Small intestine (tissue), 7 donors: ENCODE results near the gene KIF1A. TPM values are rescaled to one million over a fixed set of nuclear protein-coding genes. Genes with fewer than 3 reads are reported as not detected.

Experiments
- DNase-seq, 2 donors: peaks; one replicate each; pipeline versions ENCODE4 v3.0.0 to v3.0.0-alpha.2; 2013
- FAIRE-seq: peaks from 2 replicates; lab custom pipeline; 2012; peaks lifted over from hg19 to GRCh38; lab: Jason Lieb, UNC
- H3K27ac ChIP-seq, 3 donors: one replicate each; pipeline ENCODE4 v1.5.1; 2013; ENCODE audit warnings: low read length in 2 of 3, mild to moderate bottlenecking in 2 of 3, control low read depth in 1 of 3, inconsistent platforms in 1 of 3, low read depth in 1 of 3, moderate library complexity in 1 of 3
- H3K27me3 ChIP-seq, 3 donors: one replicate each; pipeline ENCODE4 v1.6.1; 2013; ENCODE audit warnings: low read length in 3 of 3, inconsistent platforms in 1 of 3; ENCODE audit not compliant: control insufficient read depth in 3 of 3, insufficient read depth in 3 of 3
- H3K36me3 ChIP-seq, 3 donors: one replicate each; pipeline ENCODE4 v1.6.1; 2013; ENCODE audit warnings: low read length in 3 of 3, inconsistent platforms in 1 of 3, low read depth in 1 of 3, mild to moderate bottlenecking in 1 of 3, moderate library complexity in 1 of 3; ENCODE audit not compliant: control insufficient read depth in 3 of 3, insufficient read depth in 2 of 3
- H3K4me1 ChIP-seq, 3 donors: one replicate each; pipeline ENCODE4 v1.6.1; 2013; ENCODE audit warnings: low read length in 2 of 3, inconsistent platforms in 1 of 3, low read depth in 1 of 3, mild to moderate bottlenecking in 1 of 3, moderate library complexity in 1 of 3; ENCODE audit not compliant: control insufficient read depth in 3 of 3, insufficient read depth in 2 of 3
- H3K4me3 ChIP-seq, 3 donors: one replicate each; pipeline ENCODE4 v1.5.1; 2013; ENCODE audit warnings: low read length in 3 of 3, control low read depth in 1 of 3, inconsistent platforms in 1 of 3, low read depth in 1 of 3, mild to moderate bottlenecking in 1 of 3, moderate library complexity in 1 of 3
- H3K9me3 ChIP-seq, 2 donors: one replicate each; pipeline ENCODE4 v1.6.1; 2013; ENCODE audit warnings: low read depth in 1 of 2, low read length in 1 of 2; ENCODE audit not compliant: control insufficient read depth in 2 of 2, insufficient read depth in 1 of 2
- whole genome bisulfite sequencing, 3 donors: extraction: QIAGEN DNeasy Blood & Tissue Kit; methylation state at CpG; one replicate each; pipeline ENCODE4 v1.1.7; 2013; 5-methylcytosine and 5-hydroxymethylcytosine counted together
- polyA plus RNA-seq, 4 donors: library from polyadenylated mRNA; stranded (reverse) in 3 of 4; unstranded in 1 of 4; fragments of 200-250 nt in 3 of 4; fragments of 120-200 nt in 1 of 4; gene quantifications; one replicate each; pipeline versions ENCODE4 v1.2.1 to v1.2.3, GENCODE V29; 2013
- donor health status: healthy with polysubstance abuse.
- donor health status: control.
- donor health status: control.
- donor health status: Bipolar disorder and iron deficiency.
- donor health status: healthy.

KIF1A gene
- polyA plus RNA-seq, 4 donors, result 0.27 to 7.7 (median 1.9) TPM

- H3K36me3 ChIP-seq, result no peaks in the 10 kb centered on the region
- H3K27ac ChIP-seq, result no peak overlapping the region
- H3K27me3 ChIP-seq, result no peaks in the 10 kb centered on the region
- no peak for DNase-seq
- no peaks in the 10 kb centered on the region for H3K4me1 ChIP-seq
- H3K9me3 ChIP-seq, result no peaks in the 10 kb centered on the region
- 90 to 92% (median 91%) methylated on average over 9 of the region's 9 CpGs for WGBS, 3 donors
- no peak for FAIRE-seq
- H3K4me3 ChIP-seq, result no peak overlapping the region
Measured at GRCh38 chr2:240723851-240724250, 96.2 kb downstream of the KIF1A start.

- 83 to 87% (median 86%) methylated on average over 31 to 32 of the region's 32 CpGs for WGBS, 3 donors
- H3K36me3 ChIP-seq, result no peaks in the 10 kb centered on the region
- H3K9me3 ChIP-seq, result no peaks in the 10 kb centered on the region
- no peak overlapping the region for H3K4me3 ChIP-seq
- H3K4me1 ChIP-seq, result no peaks in the 10 kb centered on the region
- FAIRE-seq, result no peak
- no peaks in the 10 kb centered on the region for H3K27me3 ChIP-seq
- H3K27ac ChIP-seq, result no peak overlapping the region
- DNase-seq, result no peak
Measured at GRCh38 chr2:240722796-240723735, 97.0 kb downstream of the KIF1A start.

DNA sequence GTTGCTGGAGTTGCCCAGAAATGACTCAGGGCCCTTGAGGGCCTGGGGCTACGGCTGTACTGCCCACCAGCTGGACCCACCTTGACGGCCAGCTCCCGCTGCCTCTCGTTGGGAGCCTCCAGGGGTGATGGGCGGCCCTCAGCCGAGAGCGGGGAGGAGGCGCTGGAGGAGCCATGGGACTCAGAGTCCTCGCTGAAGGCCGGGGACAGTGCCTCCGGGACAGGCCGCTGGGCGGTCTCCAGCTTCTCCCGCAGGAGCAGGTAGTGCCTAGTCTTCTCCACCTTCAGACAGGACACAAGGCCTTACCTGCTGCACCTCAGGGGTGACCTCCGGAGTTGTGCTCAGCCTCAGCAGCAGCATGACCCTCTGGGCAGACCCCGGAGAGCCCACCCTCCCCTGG lies 97.6 kb downstream of the KIF1A start:
- 78 to 87% (median 83%) methylated on average over 16 of the region's 16 CpGs for WGBS, 3 donors

GRCh38 chr2:240721596-240722180 lies 98.3 kb downstream of the KIF1A start:
- no peaks in the 10 kb centered on the region for H3K9me3 ChIP-seq
- no peak overlapping the region for H3K27ac ChIP-seq
- H3K36me3 ChIP-seq, result no peaks in the 10 kb centered on the region
- 82 to 88% (median 86%) methylated on average over 20 of the region's 20 CpGs for WGBS, 3 donors
- no peaks in the 10 kb centered on the region for H3K4me1 ChIP-seq
- no peaks in the 10 kb centered on the region for H3K27me3 ChIP-seq
- H3K4me3 ChIP-seq, result no peak overlapping the region
- DNase-seq, result no peak
- no peak for FAIRE-seq

More for the DNA sequence above, 97.6 kb downstream of the KIF1A start:
- Histone ChIP-seq H3K4me3 (no peak overlapping the region), H3K27ac (no peak overlapping the region), H3K4me1 (no peaks in the 10 kb centered on the region), H3K9me3 (no peaks in the 10 kb centered on the region), H3K27me3 (no peaks in the 10 kb centered on the region), H3K36me3 (no peaks in the 10 kb centered on the region)
- FAIRE-seq, result no peak
- DNase-seq, result no peak

DNA sequence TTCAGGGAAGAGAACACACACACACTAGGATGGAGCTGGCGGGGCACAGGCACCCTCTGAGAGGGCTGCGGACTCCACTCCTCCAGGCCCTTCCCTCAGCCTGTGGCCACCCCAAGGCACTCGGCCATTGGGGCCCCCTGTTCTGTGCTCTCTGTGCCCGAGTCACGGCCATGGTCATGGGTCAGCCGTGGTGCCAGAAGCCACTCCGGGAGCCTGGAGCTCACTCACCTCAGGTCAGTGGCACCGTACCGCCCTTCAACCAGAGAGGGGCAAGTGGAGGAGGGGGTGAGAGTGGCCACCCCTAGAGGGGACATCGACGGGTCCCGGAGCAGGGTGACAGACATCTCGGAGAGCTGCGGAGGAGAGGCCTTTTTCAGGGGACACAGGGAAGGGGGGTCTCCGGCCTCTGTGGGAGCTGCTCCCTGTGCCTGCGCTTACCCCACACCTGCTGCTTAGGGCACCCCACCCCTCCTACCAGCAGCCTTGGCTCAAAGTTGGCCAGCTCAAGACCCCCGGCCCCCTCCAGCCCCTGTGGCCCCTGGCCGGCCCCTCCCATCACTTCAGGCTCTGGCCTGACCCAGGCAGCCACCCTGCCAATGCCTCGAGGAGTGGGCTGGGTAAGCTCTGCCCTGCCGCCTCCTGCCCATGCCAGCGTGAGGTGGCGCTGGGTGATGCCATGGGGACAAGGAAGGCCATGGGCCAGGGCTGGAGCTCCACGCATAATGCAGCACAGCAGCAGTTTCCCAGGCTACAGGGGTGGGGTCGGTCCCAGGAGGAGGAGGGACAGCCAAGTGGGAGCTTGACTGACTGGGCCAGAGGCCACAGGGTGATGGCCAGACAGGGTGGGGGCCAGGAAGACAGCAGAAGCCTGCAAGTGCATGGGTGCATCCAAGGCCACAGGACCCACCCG lies 99.1 kb downstream of the KIF1A start:
- Histone ChIP-seq H3K9me3 (no peaks in the 10 kb centered on the region), H3K4me1 (no peaks in the 10 kb centered on the region), H3K27me3 (no peaks in the 10 kb centered on the region), H3K4me3 (no peak overlapping the region), H3K36me3 (no peaks in the 10 kb centered on the region), H3K27ac (no peak overlapping the region)
- 78 to 88% (median 83%) methylated on average over 23 to 25 of the region's 25 CpGs for WGBS, 3 donors
- FAIRE-seq (no peak), DNase-seq (no peak)

DNA sequence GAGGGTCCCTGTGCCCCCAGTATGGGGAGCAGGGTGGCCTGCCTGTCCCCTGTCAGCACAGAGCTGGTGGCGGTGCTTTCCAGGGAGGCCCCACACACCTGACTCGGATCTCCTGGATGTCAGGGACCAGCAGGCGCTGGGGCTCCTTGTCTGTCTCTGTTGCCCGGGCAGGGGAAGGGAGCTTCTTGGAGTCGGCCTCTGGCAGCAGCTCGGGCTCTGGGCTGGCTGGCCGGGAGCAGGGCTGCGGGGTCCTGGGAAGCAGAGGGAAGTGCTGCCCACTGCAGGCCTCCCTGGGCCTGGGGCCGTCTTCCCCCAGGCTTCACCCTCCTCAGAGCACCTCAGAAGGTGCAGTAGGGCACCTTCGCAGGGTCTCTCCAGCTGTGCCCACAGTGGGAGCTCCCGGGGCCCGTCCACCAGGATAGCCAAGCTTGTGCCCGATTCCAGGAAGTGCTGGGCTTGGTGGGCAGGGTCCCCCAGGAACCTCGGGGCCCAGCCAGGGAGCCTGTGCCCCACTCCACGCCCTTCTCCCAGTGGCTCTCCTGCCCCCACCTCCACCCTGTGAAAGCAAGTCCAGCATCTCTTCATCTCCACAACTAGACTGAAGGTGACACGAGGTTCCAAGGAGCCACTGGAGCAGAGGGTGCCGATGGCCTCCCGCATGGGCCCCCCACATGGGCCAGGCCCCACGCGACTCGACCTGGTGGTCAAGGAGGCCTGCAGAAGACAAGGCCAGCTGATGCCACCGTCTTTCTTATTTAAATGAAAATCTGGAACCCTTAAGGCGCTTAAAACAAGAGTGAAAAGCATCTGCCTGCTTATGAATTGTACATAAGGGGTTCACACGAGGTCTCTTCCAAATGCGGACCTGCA lies 100.1 kb downstream of the KIF1A start:
- H3K4me1 ChIP-seq, result no peaks in the 10 kb centered on the region
- H3K4me3 ChIP-seq, result no peak overlapping the region
- H3K9me3 ChIP-seq, result no peaks in the 10 kb centered on the region
- H3K36me3 ChIP-seq, result no peaks in the 10 kb centered on the region
- H3K27me3 ChIP-seq, result no peaks in the 10 kb centered on the region
- H3K27ac ChIP-seq, result no peak overlapping the region
- FAIRE-seq, result no peak
- 73 to 86% (median 79%) methylated on average over 23 to 25 of the region's 25 CpGs for WGBS, 3 donors
- no peak for DNase-seq

DNA sequence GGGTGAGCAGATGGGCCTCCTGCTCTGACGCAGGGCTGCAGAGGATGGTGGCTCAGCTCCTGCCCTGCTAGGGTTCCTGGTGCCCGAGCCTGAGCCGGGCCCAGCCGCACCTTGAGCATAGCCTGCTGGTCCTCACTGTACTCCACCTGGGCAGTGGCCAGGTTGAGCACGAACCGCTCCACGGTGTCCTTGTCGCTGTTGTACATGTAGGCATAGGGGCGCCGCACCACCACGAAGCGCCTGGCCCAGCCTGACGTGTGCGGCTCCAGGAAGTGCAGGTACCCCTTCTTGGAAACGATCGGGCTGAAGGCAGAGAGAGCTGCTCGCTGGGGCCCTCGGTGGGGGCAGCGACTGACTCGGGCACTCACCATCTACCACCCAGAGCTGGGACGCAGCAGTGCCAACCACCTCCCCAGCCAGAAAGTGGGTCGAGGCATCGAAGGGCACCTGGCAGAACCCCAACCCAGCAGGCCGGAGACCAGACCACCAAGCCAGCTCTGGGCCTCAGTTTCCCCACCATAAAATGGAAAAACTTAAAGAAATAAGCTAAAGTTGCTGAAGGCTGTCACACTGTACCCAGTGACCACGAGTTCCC lies 101.0 kb downstream of the KIF1A start:
- DNase-seq, result no peak
- 85 to 89% (median 86%) methylated on average over 25 of the region's 25 CpGs for WGBS, 3 donors
- Histone ChIP-seq H3K27ac (no peak overlapping the region), H3K4me1 (no peaks in the 10 kb centered on the region), H3K36me3 (no peaks in the 10 kb centered on the region), H3K9me3 (no peaks in the 10 kb centered on the region), H3K4me3 (no peak overlapping the region), H3K27me3 (no peaks in the 10 kb centered on the region)
- no peak for FAIRE-seq
